GM06990 (cell line): ENCODE results near the gene SERPINA5.

Experiments
- DNase-seq: peaks from one replicate; pipeline ENCODE4 v3.0.0-alpha.2; 2011; ENCODE audit not compliant: insufficient read length; ENCODE audit errors: extremely low read depth
- H3K27me3 ChIP-seq: replicated peaks from 2 replicates; pipeline ENCODE4 v1.6.0; 2011; ENCODE audit warnings: low read length; ENCODE audit not compliant: control insufficient read depth, insufficient read depth
- H3K36me3 ChIP-seq: 2 replicates; pipeline ENCODE4 v1.5.1; 2011; ENCODE audit warnings: low read length; ENCODE audit not compliant: control insufficient read depth, insufficient read depth
- H3K4me3 ChIP-seq: replicated peaks from 2 replicates; pipeline ENCODE4 v1.5.1; 2011; ENCODE audit warnings: low read depth, mild to moderate bottlenecking, control low read depth, low read length
- CTCF ChIP-seq: IDR thresholded peaks from 2 replicates; pipeline ENCODE4 v1.5.1; 2011; ENCODE audit warnings: low read length, control low read depth, mild to moderate bottlenecking, inconsistent platforms; ENCODE audit not compliant: insufficient read depth, poor library complexity, severe bottlenecking

SERPINA5 gene

DNA sequence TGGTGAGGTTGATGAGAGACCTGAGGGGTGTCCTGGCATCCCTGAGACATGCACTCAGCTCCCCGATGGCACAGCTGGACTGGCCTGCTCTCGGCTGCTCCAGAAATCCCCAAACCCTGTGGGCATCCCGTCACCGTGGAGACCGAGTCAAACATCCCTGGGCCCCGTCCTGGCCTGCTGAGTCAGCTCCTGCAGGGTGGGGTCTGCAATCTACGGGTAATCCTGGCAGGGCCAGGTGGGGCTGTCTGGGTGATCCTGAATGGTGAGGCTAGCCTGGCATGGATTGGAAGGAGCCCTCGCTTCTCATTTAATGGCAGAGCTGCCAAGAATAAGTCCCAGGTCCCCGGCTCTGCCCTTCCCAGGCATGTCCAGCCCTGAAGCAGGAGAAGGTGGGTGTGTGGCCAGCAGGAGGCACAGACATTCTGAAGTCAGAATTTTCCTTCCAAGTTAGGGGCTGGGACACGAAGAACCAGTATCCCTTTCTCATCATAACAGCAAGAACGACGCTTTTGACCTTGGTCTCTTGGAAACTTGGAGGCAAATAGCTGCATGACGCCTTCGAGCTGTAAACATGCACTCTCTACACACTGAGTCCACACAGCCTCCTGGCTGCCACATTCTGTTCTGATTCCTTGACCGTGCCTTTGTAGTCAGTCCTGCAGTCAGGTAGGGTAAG, 37.6 kb upstream of the SERPINA5 start:
- H3K27me3 ChIP-seq = no peaks in the 10 kb centered on the region
- no peak for DNase-seq
- TF ChIP-seq CTCF = no peak
- H3K36me3 ChIP-seq = no peaks in the 10 kb centered on the region
- no peak overlapping the region for H3K4me3 ChIP-seq

- DNase-seq = no peak
- no peak overlapping the region for H3K4me3 ChIP-seq
- TF ChIP-seq CTCF = no peak
- no peaks in the 10 kb centered on the region for H3K27me3 ChIP-seq
- H3K36me3 ChIP-seq = no peaks in the 10 kb centered on the region
These were observed 36.5 kb upstream of the SERPINA5 start for GRCh38 chr14:94544726-94545125.

- Histone ChIP-seq H3K27me3 (no peaks in the 10 kb centered on the region), H3K36me3 (no peaks in the 10 kb centered on the region), H3K4me3 (no peak overlapping the region)
- TF ChIP-seq CTCF = no peak
- DNase-seq = no peak
These were observed 35.9 kb upstream of the SERPINA5 start for GRCh38 chr14:94545131-94545841.

DNA sequence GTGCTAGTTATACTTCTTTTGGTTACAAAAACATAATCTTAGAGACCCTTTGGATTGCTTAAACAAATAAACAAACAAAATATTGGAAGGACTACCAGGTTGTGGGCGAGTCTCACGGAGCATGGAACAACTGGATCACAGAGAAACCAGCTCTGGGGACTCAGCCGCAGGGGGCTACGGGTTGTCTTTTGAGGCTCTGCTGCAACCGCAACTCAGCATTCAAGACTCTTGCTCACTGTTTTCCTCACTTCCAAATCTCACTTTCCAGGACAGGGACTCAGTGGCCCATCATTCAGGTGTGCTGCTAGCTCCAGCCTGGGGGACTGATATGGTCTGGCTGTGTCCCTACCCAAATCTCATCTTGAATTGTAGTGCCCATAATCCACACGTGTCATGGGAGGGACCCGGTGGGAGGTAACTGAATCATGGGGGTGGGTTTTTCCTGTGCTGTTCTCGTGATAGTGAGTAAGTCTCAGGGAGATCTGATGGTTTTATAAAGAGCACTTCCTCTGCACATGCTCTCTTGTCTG, 34.0 kb upstream of the SERPINA5 start:
- Histone ChIP-seq H3K4me3 (no peak overlapping the region), H3K36me3 (no peaks in the 10 kb centered on the region), H3K27me3 (no peaks in the 10 kb centered on the region)
- TF ChIP-seq CTCF = no peak
- no peak for DNase-seq

- no peak for DNase-seq
- H3K27me3 ChIP-seq = no peaks in the 10 kb centered on the region
- no peak for TF ChIP-seq CTCF
- no peak overlapping the region for H3K4me3 ChIP-seq
- no peaks in the 10 kb centered on the region for H3K36me3 ChIP-seq
These were observed 33.5 kb upstream of the SERPINA5 start for GRCh38 chr14:94547726-94548125.
